ENCODE measurements around the gene HOXA11.
A peak's percentile ranks its signal among the peaks of the same experiment; 100 is the strongest.

The HOXA11 gene

GRCh38 chr7:27214239-27214950, 29.4 kb upstream of the HOXA11 start:
- Histone ChIP-seq H3K27ac (ENCODE audit: low read length) (no peak overlapping the region), H3K9ac (ENCODE audit: low read length in 2 of 2) (no peak overlapping the region), H3K4me3 (ENCODE audit: low read length in 2 of 2) (no peak overlapping the region), H3K27me3 (ENCODE audit: control insufficient read depth in 1 of 2, insufficient read depth in 2 of 2, low read length in 2 of 2) (peaks cover 68 to 71% of the 10 kb centered on the region in 2 donors), H3K4me1 (ENCODE audit: control insufficient read depth, insufficient read depth, low read length) (peaks cover 11% of the 10 kb centered on the region), H3K9me3 (ENCODE audit: control insufficient read depth in 2 of 2, low read length in 2 of 2) (no peaks in the 10 kb centered on the region), H3K36me3 (ENCODE audit: control insufficient read depth in 2 of 2, insufficient read depth in 2 of 2, low read length in 2 of 2) (no peaks in the 10 kb centered on the region)

GRCh38 chr7:27213433-27214238, 28.6 kb upstream of the HOXA11 start:
- Histone ChIP-seq H3K4me3 (ENCODE audit: low read length in 2 of 2) (peak overlapping the region in 1 of 2 donors; percentile 49), H3K4me1 (ENCODE audit: control insufficient read depth, insufficient read depth, low read length) (peaks cover 11% of the 10 kb centered on the region), H3K36me3 (ENCODE audit: control insufficient read depth in 2 of 2, insufficient read depth in 2 of 2, low read length in 2 of 2) (no peaks in the 10 kb centered on the region), H3K9ac (ENCODE audit: low read length in 2 of 2) (no peak overlapping the region), H3K9me3 (ENCODE audit: control insufficient read depth in 2 of 2, low read length in 2 of 2) (no peaks in the 10 kb centered on the region), H3K27ac (ENCODE audit: low read length) (no peak overlapping the region), H3K27me3 (ENCODE audit: control insufficient read depth in 1 of 2, insufficient read depth in 2 of 2, low read length in 2 of 2) (peaks cover 67 to 75% of the 10 kb centered on the region in 2 donors)

GRCh38 chr7:27212497-27213432, 27.7 kb upstream of the HOXA11 start:
- H3K9me3 ChIP-seq (ENCODE audit: control insufficient read depth in 2 of 2, low read length in 2 of 2) = no peaks in the 10 kb centered on the region
- H3K36me3 ChIP-seq (ENCODE audit: control insufficient read depth in 2 of 2, insufficient read depth in 2 of 2, low read length in 2 of 2) = no peaks in the 10 kb centered on the region
- H3K27me3 ChIP-seq (ENCODE audit: control insufficient read depth in 1 of 2, insufficient read depth in 2 of 2, low read length in 2 of 2) = peaks cover 71 to 82% of the 10 kb centered on the region in 2 donors
- H3K4me1 ChIP-seq (ENCODE audit: control insufficient read depth, insufficient read depth, low read length) = peaks cover 11% of the 10 kb centered on the region
- H3K9ac ChIP-seq (ENCODE audit: low read length in 2 of 2) = no peak overlapping the region
- no peak overlapping the region for H3K27ac ChIP-seq (ENCODE audit: low read length)
- peak overlapping the region in 1 of 2 donors; percentile 49 for H3K4me3 ChIP-seq (ENCODE audit: low read length in 2 of 2)

- H3K27me3 ChIP-seq (ENCODE audit: control insufficient read depth in 1 of 2, insufficient read depth in 2 of 2, low read length in 2 of 2) = peaks cover 71 to 86% of the 10 kb centered on the region in 2 donors
- H3K27ac ChIP-seq (ENCODE audit: low read length) = no peak overlapping the region
These were observed 26.8 kb upstream of the HOXA11 start for GRCh38 chr7:27211764-27212204.

GRCh38 chr7:27211084-27211446, 26.0 kb upstream of the HOXA11 start:
- no peak overlapping the region for H3K9ac ChIP-seq (ENCODE audit: low read length in 2 of 2)

More at GRCh38 chr7:27211764-27212204, 26.8 kb upstream of the HOXA11 start:
- Histone ChIP-seq H3K9ac (ENCODE audit: low read length in 2 of 2) (no peak overlapping the region), H3K36me3 (ENCODE audit: control insufficient read depth in 2 of 2, insufficient read depth in 2 of 2, low read length in 2 of 2) (no peaks in the 10 kb centered on the region), H3K4me3 (ENCODE audit: low read length in 2 of 2) (no peak overlapping the region), H3K9me3 (ENCODE audit: control insufficient read depth in 2 of 2, low read length in 2 of 2) (no peaks in the 10 kb centered on the region), H3K4me1 (ENCODE audit: control insufficient read depth, insufficient read depth, low read length) (peaks cover 11% of the 10 kb centered on the region)

GRCh38 chr7:27210441-27211083, 25.5 kb upstream of the HOXA11 start:
- Histone ChIP-seq H3K27me3 (ENCODE audit: control insufficient read depth in 1 of 2, insufficient read depth in 2 of 2, low read length in 2 of 2) (peaks cover 73 to 87% of the 10 kb centered on the region in 2 donors), H3K4me1 (ENCODE audit: control insufficient read depth, insufficient read depth, low read length) (peaks cover 13% of the 10 kb centered on the region), H3K4me3 (ENCODE audit: low read length in 2 of 2) (peak overlapping the region in 1 of 2 donors; percentile 62), H3K9ac (ENCODE audit: low read length in 2 of 2) (no peak overlapping the region), H3K9me3 (ENCODE audit: control insufficient read depth in 2 of 2, low read length in 2 of 2) (no peaks in the 10 kb centered on the region), H3K27ac (ENCODE audit: low read length) (no peak overlapping the region), H3K36me3 (ENCODE audit: control insufficient read depth in 2 of 2, insufficient read depth in 2 of 2, low read length in 2 of 2) (no peaks in the 10 kb centered on the region)

More at GRCh38 chr7:27211084-27211446, 26.0 kb upstream of the HOXA11 start:
- H3K27ac ChIP-seq (ENCODE audit: low read length) = no peak overlapping the region
- H3K4me1 ChIP-seq (ENCODE audit: control insufficient read depth, insufficient read depth, low read length) = peaks cover 11% of the 10 kb centered on the region
- peak overlapping the region in 1 of 2 donors; percentile 62 for H3K4me3 ChIP-seq (ENCODE audit: low read length in 2 of 2)
- peaks cover 69 to 84% of the 10 kb centered on the region in 2 donors for H3K27me3 ChIP-seq (ENCODE audit: control insufficient read depth in 1 of 2, insufficient read depth in 2 of 2, low read length in 2 of 2)
- H3K9me3 ChIP-seq (ENCODE audit: control insufficient read depth in 2 of 2, low read length in 2 of 2) = no peaks in the 10 kb centered on the region
- H3K36me3 ChIP-seq (ENCODE audit: control insufficient read depth in 2 of 2, insufficient read depth in 2 of 2, low read length in 2 of 2) = no peaks in the 10 kb centered on the region

GRCh38 chr7:27209933-27210440, 25.0 kb upstream of the HOXA11 start:
- H3K36me3 ChIP-seq (ENCODE audit: control insufficient read depth in 2 of 2, insufficient read depth in 2 of 2, low read length in 2 of 2) = no peaks in the 10 kb centered on the region
- H3K27me3 ChIP-seq (ENCODE audit: control insufficient read depth in 1 of 2, insufficient read depth in 2 of 2, low read length in 2 of 2) = peaks cover 79 to 89% of the 10 kb centered on the region in 2 donors
- no peak overlapping the region for H3K4me3 ChIP-seq (ENCODE audit: low read length in 2 of 2)
- no peak overlapping the region for H3K27ac ChIP-seq (ENCODE audit: low read length)
- H3K9ac ChIP-seq (ENCODE audit: low read length in 2 of 2) = no peak overlapping the region
- peaks cover 19% of the 10 kb centered on the region for H3K4me1 ChIP-seq (ENCODE audit: control insufficient read depth, insufficient read depth, low read length)
- no peaks in the 10 kb centered on the region for H3K9me3 ChIP-seq (ENCODE audit: control insufficient read depth in 2 of 2, low read length in 2 of 2)

GRCh38 chr7:27208998-27209397, 24.0 kb upstream of the HOXA11 start:
- Histone ChIP-seq H3K9me3 (ENCODE audit: control insufficient read depth in 2 of 2, low read length in 2 of 2) (no peaks in the 10 kb centered on the region), H3K9ac (ENCODE audit: low read length in 2 of 2) (no peak overlapping the region), H3K4me1 (ENCODE audit: control insufficient read depth, insufficient read depth, low read length) (peaks cover 21% of the 10 kb centered on the region), H3K4me3 (ENCODE audit: low read length in 2 of 2) (no peak overlapping the region), H3K27ac (ENCODE audit: low read length) (no peak overlapping the region), H3K36me3 (ENCODE audit: control insufficient read depth in 2 of 2, insufficient read depth in 2 of 2, low read length in 2 of 2) (no peaks in the 10 kb centered on the region), H3K27me3 (ENCODE audit: control insufficient read depth in 1 of 2, insufficient read depth in 2 of 2, low read length in 2 of 2) (peaks cover 80 to 90% of the 10 kb centered on the region in 2 donors)

GRCh38 chr7:27207348-27207985, 22.4 kb upstream of the HOXA11 start:
- H3K4me1 ChIP-seq (ENCODE audit: control insufficient read depth, insufficient read depth, low read length) = peaks cover 13% of the 10 kb centered on the region
- no peak overlapping the region for H3K9ac ChIP-seq (ENCODE audit: low read length in 2 of 2)
- no peak overlapping the region for H3K27ac ChIP-seq (ENCODE audit: low read length)
- peaks cover 80 to 88% of the 10 kb centered on the region in 2 donors for H3K27me3 ChIP-seq (ENCODE audit: control insufficient read depth in 1 of 2, insufficient read depth in 2 of 2, low read length in 2 of 2)
- no peaks in the 10 kb centered on the region for H3K36me3 ChIP-seq (ENCODE audit: control insufficient read depth in 2 of 2, insufficient read depth in 2 of 2, low read length in 2 of 2)
- no peaks in the 10 kb centered on the region for H3K9me3 ChIP-seq (ENCODE audit: control insufficient read depth in 2 of 2, low read length in 2 of 2)
- no peak overlapping the region for H3K4me3 ChIP-seq (ENCODE audit: low read length in 2 of 2)
